HG03354 (cell line): ENCODE results near the gene KCNIP4.
"Not testable (repeated sequence)": the region's sequence is repeated elsewhere in the genome, so short reads cannot be mapped to it uniquely, and the experiment has no call there.

Experiments used
- ATAC-seq: cut with Tn5 transposase; IDR thresholded peaks from one replicate; pipeline ENCODE4 v1.9.1; 2021; ENCODE audit warnings: mild to moderate bottlenecking; ENCODE audit not compliant: unreplicated experiment, poor library complexity, severe bottlenecking

Gene KCNIP4

DNA sequence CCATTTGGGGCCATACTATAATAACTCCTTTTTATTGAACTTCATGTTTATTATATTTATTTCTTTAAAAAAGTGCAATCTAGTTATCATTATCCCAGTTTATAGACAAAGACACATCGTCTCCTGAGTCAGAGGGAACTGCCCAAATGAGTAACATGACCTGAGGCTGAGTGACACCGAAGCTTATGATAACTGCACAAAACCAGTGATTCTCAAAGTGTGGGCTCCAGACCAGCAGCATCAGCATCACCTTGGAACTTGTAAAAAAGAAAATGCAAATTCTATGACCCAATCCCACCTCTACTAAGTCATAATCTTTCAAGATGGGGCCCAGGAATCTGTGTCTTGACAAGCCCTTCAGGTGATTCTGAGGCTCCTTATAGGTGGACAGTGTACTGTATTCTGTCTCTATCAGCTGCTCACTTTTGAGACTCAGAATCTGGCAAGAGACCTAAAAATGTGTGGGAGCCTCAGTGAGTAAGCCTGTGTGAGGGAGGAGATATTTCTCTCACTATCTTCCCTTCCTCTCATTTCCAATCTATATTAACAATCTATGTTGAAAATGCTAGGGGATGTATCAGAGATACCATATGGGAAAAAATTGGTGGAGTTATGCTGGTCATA lies 1101.3 kb downstream of the KCNIP4 start:
- ATAC-seq, result no peak

DNA sequence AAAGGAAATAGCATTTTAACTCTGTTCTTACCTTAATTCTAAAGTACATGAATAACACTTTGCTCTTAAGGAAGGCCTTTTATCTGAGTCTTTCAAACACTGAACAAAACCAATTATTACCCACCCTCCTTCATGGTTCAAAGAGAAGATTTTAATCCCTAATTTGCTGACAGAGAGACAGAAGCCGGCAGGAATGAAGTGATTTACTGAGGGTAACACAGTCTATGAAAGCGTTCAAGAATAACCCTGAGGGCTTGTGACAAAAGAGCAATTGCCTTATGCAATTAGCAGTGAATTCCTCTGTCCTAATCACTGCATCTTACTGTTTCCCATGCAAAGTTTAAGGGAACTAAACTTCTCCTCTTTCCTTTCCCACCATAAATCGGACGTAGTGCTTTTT lies 1104.3 kb downstream of the KCNIP4 start:
- ATAC-seq, result no peak

DNA sequence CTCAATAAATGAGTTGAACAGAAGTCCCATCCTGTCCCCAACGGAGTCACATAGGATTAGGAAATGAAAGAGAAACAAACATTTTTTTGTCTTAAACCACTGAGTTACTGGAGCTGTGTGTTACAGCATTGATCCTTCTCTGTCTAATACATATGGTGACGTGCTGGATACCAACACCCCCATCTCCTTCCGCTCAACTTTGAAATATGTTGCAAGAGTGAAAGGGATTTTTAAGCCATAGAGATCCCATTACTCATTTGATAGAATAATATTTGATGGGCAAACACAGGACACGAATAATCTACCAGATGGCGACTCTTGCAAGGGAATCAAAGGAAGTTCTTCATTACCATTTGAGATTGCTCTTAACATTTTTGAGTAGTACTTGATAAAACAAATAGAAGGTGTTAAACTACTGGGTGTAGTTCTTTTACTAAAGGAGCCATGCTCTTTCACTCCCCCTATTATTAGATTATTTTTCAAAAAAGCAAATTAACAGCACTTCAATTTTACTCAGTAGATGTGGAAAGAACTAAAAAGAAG lies 1107.9 kb downstream of the KCNIP4 start:
- no peak for ATAC-seq

DNA sequence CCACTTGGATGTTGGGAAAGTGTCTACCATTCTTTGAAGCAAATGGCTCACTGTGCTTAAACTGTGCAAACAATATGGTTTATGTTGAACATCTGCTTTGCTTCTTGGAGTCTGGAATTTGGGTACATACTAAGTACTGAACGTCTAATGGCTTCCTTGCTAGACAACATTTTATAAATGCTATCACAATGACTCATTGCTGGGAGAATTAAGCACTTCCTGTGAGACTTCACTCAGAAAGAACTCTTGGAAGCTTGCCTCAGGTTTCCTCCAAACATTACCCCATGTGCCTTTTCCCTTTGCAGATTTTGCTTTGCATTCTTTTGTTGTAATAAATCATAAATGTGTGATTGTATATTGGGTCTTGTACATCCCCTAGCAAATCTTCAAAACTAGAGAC lies 1108.6 kb downstream of the KCNIP4 start:
- ATAC-seq, result no peak

DNA sequence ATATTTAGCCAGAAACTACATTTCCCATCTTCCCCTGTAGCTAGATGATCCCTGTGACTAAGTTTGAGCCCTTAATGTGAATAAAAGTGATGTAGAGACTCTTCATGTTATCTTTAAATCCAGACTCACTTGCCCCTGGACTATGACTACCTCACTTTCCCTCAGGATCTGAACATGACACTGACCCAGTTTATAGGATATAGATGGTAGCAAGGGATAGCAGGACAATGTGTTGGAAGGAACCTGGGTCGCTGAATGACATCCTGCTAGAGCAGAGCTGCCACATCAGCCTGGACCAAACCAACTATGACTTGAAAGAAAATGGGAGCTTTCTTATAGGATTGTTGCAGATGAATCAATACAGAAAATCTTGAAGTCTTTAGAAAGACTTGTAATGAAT lies 1110.1 kb downstream of the KCNIP4 start:
- ATAC-seq, result no peak

DNA sequence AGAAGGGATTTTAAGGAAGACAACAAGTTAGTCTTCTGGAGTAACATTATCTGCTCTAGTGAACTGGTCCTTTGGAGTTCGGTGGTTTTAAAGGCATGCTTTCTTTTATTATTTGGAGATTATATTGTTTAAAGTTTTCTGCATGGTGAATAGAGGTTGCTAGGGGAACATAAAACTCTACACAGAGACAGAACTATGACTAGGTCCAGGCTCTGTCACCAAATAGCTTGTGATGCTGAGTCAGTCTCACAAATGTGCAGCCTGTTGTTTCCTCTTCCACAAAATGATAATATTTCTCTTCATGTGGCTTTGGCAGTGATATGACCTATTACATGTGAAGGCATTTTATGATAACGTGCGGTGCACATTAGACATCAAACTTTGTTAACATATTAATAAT lies 1115.7 kb downstream of the KCNIP4 start:
- ATAC-seq, result no peak

DNA sequence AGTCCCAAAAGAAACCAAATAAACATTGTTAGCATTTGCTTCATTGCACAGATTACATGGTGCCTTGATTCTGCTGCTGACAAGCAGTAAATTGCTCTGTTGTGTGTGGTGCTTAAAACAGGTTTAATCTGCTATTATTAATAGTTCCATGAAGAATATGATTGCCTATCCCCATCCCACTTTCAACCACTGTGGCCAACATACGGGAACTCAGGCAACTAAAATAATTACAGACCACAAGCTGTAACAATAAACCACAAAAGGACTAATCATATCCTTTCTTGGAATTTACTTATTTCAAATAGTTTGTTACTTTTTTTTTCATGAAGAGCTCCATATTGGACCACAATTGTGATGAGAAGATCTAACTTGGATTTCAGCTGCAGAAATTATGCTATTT lies 1116.8 kb downstream of the KCNIP4 start:
- no peak for ATAC-seq

DNA sequence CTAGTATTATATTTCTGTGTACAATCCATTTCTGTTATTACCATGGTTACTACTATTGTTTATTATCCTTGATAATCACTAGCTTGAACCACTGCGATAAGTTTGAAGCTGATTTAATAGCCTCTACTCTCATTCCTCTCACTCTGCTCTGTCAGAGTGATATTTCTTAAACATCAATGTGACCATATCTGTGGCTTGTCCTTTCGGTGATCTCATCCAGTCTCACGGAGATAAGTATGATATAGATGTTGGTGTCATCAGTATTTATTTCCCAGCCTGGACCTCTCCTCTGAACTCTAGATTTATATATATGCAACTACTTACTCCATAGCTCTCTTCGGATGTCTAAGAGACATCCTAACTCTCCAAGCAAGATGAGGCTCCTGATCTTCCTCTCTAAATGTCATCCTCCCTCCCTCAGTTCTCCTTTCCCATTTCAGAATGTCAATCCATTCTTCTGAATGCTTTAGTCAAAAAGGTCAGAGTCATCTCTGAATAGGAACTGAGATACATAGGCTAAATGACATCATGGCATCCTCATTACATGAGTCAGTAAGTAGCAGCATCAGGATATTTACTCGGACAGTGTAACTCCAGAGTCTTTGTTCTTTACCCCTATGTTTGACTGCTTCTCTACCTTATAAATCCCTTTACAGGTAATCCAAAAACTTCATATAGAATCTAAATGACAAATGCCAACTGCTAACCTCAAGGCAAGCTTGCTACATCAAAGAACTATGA lies 1118.8 kb downstream of the KCNIP4 start:
- no peak for ATAC-seq

DNA sequence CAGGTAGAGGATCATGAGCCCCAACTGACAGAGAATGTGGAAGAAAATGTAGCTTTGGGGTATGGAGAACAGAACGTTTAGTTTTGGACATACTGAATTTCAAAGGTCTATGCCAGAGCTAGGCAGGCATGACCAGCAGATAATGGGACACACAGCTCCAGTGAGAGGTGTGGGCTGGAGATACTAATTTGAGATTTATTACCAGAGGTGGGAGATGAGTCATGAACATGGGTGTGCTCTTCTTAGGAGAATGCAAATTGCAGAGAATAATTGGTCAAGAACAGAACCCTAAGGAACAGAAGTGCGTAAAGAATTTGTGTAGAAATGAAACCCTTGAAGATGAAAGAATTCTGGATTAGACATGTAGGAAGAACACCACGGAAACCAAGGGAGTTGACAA lies 1123.1 kb downstream of the KCNIP4 start:
- ATAC-seq, result no peak

DNA sequence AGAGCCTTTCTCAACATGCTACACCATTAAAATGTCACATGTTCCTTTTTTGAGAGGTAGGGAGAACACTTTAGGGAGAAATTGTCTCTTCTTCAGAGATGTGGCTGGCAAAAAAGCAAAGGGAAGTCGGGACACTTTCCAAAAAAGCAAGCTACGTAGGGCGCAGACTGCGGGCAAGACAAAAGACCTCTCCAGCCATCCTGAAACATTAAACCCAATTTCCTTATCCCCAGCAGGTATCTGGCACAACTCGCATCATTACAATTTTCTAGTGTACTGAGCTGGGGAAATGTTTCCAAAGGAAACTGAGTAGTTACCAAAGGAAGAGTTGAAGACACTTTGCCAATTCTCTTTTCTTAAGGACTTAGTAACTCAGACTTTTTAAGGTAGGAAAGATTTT lies 1132.3 kb downstream of the KCNIP4 start:
- ATAC-seq, result no peak

DNA sequence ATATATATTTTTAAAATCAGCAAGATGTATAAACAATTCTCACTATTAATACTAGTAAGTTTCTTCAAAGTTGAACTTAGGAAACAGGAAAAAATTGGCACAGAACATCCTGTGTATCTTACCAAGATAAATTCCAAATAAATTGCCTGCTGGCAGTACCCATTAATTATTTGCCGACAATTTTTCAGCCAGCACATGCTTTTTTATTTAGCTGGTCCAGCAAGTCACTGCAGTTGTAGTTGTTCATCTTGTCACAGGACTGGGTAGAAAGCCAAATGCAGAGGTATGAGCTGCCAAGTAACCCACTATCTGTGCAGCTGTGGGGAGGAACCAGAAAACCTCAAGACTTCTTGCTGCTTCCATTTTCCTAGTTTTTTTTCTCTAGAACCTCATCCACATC lies 1134.9 kb downstream of the KCNIP4 start:
- ATAC-seq, result no peak

DNA sequence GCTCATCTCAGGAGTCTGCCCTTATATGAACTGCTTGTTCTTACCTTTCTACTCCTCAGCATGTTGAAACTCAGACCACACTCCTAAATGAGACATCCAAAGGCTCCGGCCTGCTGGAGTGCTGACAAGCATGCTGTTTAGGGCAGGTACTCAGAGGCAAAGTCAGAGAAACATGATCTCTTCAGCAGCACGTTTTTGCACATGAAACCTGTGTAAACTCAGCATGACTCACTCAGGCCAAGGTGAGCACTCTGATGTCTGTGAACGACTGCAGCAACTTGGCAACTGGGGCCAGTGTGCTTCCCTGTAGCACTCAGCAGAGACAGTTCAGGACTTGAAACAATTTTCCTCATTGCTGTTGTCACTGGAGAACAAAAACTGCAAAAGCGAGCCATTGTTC lies 1138.8 kb downstream of the KCNIP4 start:
- ATAC-seq, result no peak

DNA sequence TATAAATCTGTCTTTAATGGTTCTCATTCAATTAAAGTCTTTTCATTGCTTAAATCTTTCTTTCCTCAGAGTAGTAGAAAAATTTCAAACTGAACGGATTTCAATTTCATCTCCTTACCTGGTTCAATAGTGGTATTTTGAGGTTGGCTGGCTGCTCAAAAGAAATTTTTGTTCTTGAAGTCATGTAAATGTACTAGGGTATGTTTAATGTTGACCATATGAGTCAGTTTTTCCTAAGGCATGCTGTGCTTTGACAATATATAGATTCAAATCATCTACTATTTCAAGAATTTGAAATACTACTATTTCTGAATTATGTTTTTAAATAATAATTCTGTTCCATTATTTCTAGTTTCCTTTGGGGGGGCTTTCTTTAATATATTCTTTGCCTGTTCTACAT lies 1142.9 kb downstream of the KCNIP4 start:
- no peak for ATAC-seq

DNA sequence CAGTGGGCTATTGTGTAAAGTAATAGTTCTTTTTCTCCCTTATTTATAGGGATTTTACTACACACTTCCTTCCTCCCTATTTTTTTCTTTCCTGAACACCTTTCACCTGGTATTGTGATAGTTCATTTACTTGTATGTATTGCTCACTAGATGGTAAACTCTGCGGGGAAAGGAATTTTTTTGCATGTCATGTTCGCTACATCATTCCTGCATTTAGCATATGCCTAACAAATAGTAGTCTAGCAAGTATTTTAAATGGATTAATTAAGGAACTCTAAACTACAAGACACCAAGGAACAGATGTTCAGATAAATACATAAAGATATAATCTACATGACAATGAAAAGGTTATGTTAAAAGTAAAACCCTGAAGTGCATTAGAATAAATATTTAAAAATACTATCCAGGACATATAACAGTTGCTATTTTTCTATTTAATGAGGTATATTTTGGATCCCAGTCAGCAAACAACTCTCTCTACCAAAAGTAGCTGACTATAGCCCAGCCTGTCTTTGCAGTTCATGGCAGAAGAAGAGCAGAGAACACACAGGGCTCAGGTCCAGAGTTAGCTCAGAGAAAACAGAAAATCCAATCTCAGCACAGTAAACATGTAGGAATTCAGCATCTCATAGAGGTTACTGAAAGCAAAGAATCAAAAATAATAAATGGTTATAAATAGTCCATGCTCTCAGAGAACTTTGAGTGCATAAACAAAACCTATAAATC lies 1160.5 kb downstream of the KCNIP4 start:
- ATAC-seq, result no peak

DNA sequence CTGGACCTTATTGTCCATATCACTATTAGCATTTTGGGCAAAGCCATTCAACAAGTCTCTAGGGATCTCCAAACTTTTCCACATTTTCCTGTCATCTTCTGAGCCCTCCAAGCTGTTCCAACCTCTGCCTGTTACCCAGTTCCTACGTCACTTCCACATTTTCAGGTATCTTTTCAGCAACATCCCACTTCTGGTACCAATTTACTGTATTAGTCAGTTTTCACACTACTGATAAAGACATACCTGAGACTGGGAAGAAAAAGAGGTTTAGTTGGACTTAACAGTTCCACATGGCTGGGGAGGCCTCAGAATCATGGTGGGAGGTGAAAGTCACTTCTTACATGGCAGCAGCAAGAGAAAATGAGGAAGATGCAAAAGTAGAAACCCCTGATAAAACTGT lies 1165.4 kb downstream of the KCNIP4 start:
- not testable (repeated sequence) for ATAC-seq

DNA sequence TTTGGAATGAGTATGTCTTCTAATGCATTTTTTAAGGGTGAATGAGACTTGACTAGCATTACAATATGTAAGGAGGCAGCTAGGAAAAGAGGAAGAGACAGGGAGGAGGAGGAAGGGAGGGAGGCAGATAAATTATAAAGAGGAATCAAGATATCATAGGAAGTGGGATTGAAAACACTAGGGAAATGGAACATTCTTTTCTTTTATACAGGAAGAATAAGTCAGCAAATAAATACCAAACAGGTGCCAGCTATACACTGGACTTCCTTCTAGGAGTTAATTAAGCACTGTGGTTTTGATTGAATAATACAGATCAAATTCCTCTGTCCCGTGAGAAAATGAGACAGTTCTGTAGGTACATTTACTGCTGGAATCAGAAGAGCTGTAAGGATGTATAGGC lies 1169.7 kb downstream of the KCNIP4 start:
- ATAC-seq, result no peak

DNA sequence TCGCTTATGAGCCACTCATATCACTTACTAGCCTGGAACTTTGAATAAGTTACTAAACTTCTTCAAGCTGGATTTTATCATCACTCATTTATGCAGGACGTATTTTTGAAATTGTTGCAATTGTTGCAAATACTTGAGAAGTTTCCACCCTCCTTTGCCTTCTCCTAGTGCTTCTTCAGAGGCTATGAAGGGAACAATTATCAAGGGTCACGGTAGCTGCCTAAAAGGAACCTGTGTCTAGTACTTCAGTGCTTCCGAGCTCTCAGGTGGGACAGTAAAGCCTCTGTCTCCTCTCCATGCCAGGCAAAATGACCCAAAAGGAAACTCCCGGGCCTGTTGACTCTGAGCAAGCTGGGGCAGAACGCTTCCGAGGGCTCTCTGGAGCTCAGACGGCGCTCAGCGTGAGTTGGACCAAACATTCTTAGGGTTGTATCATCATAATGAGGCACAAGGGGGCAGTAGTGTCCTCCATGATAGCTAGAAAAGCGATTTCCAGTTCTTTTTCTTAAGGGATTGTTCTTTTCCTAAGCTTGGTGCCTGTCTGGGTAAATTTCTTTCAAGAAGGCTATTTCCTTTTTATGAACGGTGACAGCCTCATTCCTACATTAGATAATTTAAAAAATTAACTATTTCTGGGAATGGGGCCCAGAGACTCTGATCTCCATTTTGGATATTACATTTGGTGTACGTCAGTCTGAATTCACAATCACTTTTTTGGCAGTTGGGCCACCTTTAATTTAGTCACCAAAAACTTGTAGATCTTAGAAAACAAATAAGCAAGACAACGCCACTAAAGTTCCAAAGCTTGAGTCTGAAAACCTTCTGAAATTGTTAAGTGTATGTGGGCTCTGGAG lies 1175.2 kb downstream of the KCNIP4 start:
- ATAC-seq, result peak; percentile 87

DNA sequence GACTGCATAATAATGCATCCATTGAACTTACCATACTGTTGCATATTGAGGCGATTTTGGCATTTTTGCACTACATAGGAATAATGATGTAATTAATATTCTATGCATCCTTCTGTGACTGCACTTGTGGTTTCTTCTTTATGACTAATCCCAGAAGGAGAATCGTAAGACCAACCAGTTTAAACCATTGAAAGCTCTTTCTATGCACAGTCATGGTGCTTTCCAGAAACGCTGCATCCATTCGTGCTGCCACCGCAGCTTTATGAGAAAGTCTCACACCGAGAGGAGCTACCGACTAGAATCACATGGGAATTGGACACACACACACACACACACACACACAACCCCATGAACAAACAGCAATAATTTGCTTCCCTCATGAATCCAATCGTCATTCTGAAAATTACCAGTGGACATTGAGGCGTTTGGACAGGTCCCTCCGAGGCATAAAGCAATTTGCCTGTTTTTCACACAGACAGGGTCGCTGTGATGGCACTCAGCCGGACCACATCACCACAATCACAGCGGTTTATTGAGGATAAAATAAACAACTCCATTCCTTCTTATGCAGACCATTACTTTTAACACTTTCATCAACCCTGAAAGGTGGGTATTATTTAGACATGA lies 1184.1 kb downstream of the KCNIP4 start:
- no peak for ATAC-seq

DNA sequence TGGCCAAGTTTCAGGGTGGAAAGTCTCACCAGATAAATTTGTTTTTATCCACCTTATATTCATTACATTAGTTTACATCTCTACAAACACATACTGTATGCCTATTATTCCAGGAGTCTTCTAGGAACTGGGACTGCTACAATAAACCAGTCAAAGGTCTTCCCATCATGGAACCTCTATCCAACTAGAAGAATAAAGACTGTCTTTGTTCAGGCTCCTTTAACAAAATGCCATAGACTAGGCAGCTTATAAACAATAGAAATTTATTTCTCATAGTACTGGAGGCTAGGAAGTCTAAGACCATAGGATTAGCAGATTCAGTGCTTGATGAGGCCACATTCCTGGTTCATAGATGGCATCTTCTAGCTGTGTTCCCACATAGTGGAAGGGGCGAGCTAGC lies 1186.7 kb downstream of the KCNIP4 start:
- ATAC-seq, result no peak

DNA sequence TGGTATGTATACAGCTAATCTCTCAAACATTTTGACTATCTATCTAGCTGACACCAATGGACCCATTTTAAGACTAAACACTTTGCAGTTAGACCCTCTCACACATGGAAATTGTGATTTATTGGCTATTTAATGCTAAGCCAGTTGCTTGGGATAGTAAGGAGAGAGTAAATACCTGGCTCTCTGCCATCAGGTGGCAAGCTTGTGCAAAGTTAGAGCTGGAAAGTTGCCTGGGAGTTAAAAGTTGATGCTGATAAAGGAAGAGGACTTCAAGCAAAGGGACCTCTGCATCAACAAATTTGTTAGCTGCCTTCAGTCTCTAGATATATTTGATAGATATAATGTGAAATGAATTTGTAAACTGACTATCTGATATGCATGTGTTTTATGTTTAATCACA lies 1187.2 kb downstream of the KCNIP4 start:
- no peak for ATAC-seq
